Measurements from ENCODE around the gene NDRG3.

- TF ChIP-seq CTCF (IDR thresholded peaks at IDR 0.05) (peak; percentile 63 to 86 (median 82)), POLR2A (IDR thresholded peaks at IDR 0.05) (no peak)
These were observed 8.8 kb upstream of the NDRG3 start for GRCh38 chr20:36754656-36755222.
